ENCODE data around the gene PRDM16.

PRDM16 gene

GRCh38 chr1:3262681-3263286 is 193.8 kb downstream of the PRDM16 start:
- no peak for DNase-seq (ENCODE audit: low spot score)

GRCh38 chr1:3263790-3264189 is 194.8 kb downstream of the PRDM16 start:
- DNase-seq (ENCODE audit: low spot score), result no peak

DNA sequence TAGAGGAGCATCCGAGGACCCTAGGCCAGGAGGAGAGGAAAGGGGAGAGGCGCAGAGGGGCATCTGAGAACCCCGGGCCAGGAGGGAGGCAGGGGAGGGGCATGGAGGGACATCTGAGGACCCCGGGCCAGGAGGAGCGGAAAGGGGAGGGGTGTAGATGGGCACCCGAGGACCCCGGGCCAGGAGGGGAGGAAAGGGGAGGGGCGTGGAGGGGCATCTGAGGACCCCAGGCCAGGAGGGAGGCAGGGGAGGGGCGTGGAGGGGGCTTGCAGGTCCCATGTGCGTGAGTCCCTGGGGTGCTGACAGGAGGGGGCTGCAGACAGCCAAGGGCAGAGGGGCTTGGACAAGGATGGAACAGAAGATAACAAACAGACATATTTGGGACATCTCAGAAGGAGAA is 195.5 kb downstream of the PRDM16 start:
- no peak for DNase-seq (ENCODE audit: low spot score)

DNA sequence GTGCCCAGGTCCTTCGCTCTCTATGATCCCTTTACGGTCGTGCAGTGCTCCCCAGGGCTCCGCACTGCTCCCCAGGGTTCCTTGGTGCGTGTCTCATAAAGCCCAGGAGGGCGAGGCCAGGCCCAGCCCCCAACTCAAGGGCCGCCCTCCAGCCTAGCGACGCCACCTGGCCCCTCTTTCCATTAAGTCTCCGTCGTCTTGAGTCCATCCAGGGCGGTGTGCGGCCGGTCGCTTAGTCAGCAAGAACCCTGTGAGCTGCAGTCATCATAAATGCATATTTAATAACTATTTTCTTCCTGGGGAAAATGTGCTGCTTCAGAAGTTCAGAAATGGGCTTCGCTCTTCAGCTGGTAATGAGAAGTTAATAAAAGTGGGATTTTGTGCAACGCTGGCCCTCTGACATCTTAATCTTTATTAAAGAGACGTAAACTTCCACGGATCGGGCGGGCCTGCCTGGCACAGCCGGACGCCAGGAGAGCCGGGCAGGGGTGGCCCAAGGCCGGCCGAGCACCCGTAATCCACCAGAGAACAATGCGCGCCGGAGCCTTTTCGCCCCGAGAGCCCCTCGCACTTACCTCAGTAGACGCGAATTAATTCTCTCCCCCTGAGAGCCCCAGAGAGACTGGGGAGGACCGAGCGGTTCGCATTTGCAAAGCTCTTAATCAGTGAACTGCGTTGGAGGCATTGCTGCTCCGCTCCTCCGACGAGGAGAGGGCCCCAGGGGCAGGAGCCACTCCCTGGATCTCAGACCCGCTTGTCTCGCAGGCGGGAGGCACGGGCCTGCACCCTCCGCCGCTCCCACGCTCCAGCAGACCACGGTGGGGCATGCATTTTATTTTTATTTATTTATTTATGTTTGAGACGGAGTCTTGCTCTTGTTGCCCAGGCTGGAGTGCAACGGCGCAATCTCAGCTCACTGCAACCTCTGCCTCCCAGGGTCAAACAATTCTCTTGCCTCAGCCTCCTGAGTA is 197.1 kb downstream of the PRDM16 start:
- no peak for DNase-seq (ENCODE audit: low spot score)

GRCh38 chr1:3266870-3267549 is 198.0 kb downstream of the PRDM16 start:
- DNase-seq (ENCODE audit: low spot score), result no peak

- no peak for DNase-seq (ENCODE audit: low spot score)
These were observed 198.7 kb downstream of the PRDM16 start for GRCh38 chr1:3267550-3268270.

DNA sequence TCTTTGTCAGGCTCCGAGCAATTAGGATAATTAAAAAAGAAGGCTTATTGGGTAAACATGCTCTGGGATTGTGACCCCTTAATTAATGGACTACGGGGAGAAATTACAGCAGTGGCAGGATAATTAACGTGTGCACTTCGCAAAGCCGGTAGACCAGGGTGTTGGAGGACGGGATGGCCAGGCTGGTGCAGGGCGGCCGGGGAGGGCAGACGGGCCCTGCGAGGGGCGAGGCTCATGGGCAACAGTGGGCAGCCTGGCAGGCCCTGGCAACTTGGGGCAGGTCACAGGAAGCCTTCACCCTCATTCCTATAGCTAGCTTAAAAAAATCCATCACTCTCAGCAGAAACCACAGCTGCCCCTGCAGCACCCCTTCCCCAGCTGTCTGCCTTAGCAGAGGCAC is 199.3 kb downstream of the PRDM16 start:
- no peak for DNase-seq (ENCODE audit: low spot score)

- no peak for DNase-seq (ENCODE audit: low spot score)
These were observed 201.6 kb downstream of the PRDM16 start for GRCh38 chr1:3270403-3271245.

GRCh38 chr1:3271866-3272265 is 202.9 kb downstream of the PRDM16 start:
- DNase-seq (ENCODE audit: low spot score), result no peak

GRCh38 chr1:3272321-3273045 is 203.5 kb downstream of the PRDM16 start:
- DNase-seq (ENCODE audit: low spot score), result no peak

GRCh38 chr1:3273447-3273846 is 204.4 kb downstream of the PRDM16 start:
- no peak for DNase-seq (ENCODE audit: low spot score)

DNA sequence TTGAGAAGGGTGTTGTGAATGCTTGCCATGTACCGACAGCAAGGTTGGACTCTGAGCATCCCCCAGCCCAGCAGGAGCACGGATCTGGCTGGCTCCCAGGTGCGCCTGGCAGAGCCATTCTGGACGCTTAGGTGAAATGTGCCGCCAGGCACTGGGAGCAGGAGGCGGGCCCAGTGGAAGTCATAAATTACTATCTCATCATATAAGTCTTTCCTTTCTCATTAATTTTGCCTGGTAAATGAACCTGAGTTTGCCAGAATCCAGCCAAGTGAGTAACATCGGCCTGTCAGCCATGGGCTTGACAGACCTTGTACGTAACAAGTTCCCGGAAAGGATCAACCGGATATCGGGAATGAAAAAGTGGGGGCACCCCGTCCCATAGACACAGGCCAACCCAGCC is 206.0 kb downstream of the PRDM16 start:
- DNase-seq (ENCODE audit: low spot score), result no peak

DNA sequence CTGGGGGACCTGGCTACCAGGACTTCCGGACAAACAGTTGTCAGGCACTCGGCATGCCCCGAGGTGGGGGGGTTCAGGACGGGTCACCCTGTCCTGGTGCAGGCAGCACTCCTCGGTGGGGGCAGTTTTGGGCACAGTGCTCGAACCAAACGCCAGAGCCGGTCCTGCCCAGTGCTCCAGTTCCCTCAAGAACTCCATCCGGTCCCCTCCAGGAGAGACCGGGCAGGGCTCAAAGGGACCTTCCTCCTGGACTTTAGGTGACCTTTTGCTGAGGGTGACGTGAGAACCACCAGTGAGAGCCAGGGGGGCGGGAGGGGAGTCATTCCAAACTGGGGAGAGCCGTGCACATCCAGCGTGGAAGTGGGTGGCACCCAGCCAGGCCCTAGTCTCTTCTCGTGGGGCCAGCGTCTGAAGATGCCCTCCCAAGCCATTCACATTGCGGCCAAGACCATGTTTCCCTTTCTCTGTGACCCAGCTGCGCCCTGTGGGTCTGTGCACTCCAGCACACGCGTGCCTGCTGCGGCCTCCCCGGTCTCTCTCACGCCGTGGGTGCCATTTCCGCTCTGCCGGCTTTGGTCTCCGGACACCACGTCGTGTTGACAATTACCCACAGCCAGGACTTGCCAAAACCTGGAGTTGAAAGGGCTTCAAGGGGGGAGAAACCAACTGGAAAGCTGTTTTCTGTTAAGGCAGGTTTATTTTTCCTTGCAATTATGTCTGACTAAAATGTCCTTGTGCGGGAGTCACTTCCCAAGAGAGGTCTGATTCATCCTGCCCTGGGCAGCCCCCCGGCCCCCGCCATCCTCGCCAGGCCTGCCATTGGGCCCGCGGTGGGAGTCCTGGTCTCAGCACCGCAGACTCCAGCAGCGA is 206.7 kb downstream of the PRDM16 start:
- DNase-seq (ENCODE audit: low spot score), result no peak

GRCh38 chr1:3276341-3276800 is 207.4 kb downstream of the PRDM16 start:
- DNase-seq (ENCODE audit: low spot score), result no peak

- no peak for DNase-seq (ENCODE audit: low spot score)
These were observed 208.0 kb downstream of the PRDM16 start for GRCh38 chr1:3277011-3277471.

- DNase-seq (ENCODE audit: low spot score), result no peak
These were observed 208.6 kb downstream of the PRDM16 start for GRCh38 chr1:3277623-3278022.

GRCh38 chr1:3278416-3279181 is 209.6 kb downstream of the PRDM16 start:
- DNase-seq (ENCODE audit: low spot score), result no peak

DNA sequence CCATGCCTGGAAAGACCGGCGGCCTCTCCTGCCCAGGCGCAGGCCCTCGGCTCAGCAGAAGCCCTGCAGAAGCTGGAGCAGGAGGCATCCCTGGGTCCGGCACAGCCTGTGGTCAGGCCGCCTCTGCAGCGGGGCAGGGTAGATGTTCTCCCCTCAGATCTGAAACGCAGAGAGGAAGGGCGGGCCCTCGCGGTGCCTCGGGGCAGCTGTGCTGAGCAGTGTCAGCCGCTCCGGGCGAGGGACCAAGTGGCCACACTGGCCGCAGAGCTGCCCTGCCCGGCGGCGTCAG is 210.1 kb downstream of the PRDM16 start:
- no peak for DNase-seq (ENCODE audit: low spot score)

DNA sequence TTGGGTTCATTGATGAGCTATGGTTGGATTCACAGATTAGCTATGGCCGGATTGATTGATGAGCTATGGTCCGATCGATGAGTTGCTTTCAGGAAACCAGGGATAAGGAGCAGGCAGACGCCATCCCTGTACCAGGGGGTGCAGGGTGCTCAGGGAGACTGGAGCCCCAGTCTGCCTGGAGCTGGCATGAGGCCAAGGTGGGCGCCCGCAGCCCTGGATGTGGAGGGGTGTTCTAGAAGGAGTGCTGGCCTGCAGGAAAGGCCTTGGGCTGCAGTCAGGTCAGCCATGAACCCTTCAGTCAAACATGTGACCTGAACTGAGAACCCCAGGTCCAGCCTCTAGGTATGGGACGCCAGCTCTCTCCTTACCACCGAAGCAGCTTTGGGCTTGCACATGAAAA is 212.7 kb downstream of the PRDM16 start:
- DNase-seq (ENCODE audit: low spot score), result no peak

Measured in ecto neural progenitor cell (in vitro differentiated cells).